Stomach (tissue), 4 donors: Measurements from ENCODE around the gene MYB.

Experiments used
- EP300 ChIP-seq: sonication (generic); formaldehyde crosslinking; IDR thresholded peaks from one replicate; pipeline ENCODE4 v1.6.1; 2017; ENCODE audit warnings: antibody characterized with exemption
- POLR2A ChIP-seq, 4 donors: fragments of 450-650 bp; IDR thresholded peaks; one replicate each; pipeline ENCODE4 v1.6.1; 2016; ENCODE audit warnings: antibody characterized with exemption in 4 of 4, control low read depth in 2 of 4, mild to moderate bottlenecking in 1 of 4, moderate library complexity in 1 of 4
- POLR2AphosphoS5 ChIP-seq, 3 donors: sonication (generic); formaldehyde crosslinking; IDR thresholded peaks; one replicate each; pipeline ENCODE4 v1.6.1; 2016; ENCODE audit warnings: antibody characterized with exemption in 3 of 3
- TF ChIP-seq, protein P1 (sequence below), 7 experiments: fragments of 450-650 bp in 4 of 7; fragments of 200-600 bp in 3 of 7; sonication (generic) in 3 of 7; IDR thresholded peaks; one replicate each; pipeline ENCODE4 v1.5.1; 2016 to 2019; ENCODE audit warnings: antibody characterized with exemption in 7 of 7, control low read depth in 2 of 7, mild to moderate bottlenecking in 1 of 7

DNA sequence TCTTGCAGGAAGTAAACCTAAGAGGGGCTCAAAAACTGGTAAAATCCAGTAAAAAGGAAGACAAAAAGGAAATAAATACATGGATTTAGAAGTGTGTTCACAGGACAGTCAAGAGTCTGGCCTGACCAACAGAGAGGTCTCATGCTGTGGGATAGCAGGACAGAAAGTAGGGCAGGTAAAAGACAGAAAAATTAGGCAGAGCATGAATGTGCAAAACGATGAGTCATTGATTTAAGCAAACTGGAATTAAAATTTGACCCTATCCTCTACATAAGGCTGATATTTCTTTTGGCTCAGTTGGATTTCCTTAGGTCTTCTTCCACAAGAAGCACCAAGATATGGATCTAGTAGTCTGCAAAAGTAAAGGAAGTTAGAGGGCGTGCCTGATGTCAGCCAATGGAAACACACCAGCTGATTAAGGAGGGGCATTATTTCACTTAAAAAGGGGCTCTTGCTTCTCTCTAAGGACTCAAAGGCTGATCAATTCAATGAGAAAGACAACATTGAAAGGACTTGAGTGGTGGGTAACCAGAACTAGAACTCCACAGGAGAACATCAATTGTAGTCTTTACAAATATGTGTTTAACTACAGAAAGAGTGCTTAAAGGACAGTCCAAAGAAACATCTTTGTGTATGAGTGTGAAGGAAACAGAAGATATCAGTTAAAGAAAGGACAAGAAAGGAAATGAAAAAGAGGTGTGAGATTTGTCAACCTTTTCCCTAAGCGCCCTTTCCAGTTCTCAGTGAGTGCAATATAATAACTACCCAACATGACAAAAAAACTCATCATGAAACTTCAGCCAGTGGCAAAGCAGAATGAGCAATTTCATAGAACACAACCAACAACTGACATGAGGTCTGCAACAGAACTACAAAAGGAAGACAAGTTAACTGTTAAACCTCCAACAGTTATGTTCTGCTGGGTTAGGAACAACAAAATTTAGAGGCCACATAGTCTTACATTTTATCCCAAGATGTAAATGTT, 19.4 kb upstream of the MYB start:
- TF ChIP-seq, protein P1, sequence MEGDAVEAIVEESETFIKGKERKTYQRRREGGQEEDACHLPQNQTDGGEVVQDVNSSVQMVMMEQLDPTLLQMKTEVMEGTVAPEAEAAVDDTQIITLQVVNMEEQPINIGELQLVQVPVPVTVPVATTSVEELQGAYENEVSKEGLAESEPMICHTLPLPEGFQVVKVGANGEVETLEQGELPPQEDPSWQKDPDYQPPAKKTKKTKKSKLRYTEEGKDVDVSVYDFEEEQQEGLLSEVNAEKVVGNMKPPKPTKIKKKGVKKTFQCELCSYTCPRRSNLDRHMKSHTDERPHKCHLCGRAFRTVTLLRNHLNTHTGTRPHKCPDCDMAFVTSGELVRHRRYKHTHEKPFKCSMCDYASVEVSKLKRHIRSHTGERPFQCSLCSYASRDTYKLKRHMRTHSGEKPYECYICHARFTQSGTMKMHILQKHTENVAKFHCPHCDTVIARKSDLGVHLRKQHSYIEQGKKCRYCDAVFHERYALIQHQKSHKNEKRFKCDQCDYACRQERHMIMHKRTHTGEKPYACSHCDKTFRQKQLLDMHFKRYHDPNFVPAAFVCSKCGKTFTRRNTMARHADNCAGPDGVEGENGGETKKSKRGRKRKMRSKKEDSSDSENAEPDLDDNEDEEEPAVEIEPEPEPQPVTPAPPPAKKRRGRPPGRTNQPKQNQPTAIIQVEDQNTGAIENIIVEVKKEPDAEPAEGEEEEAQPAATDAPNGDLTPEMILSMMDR (IDR thresholded peaks at IDR 0.05) = no peak
- TF ChIP-seq EP300 = no peak
- TF ChIP-seq POLR2AphosphoS5 (IDR thresholded peaks at IDR 0.05) = no peak
- TF ChIP-seq POLR2A (IDR thresholded peaks at IDR 0.05) = no peak
